HK-2 (cell line): ENCODE results near the gene LGALS12.
A peak's percentile ranks its signal among the peaks of the same experiment; 100 is the strongest.
"Not testable (repeated sequence)": the region's sequence is repeated elsewhere in the genome, so short reads cannot be mapped to it uniquely, and the experiment has no call there.

Experiments used
- DNase-seq: peaks from one replicate; pipeline ENCODE4 v3.0.0-alpha.2; 2018; ENCODE audit not compliant: unreplicated experiment

LGALS12 gene

DNA sequence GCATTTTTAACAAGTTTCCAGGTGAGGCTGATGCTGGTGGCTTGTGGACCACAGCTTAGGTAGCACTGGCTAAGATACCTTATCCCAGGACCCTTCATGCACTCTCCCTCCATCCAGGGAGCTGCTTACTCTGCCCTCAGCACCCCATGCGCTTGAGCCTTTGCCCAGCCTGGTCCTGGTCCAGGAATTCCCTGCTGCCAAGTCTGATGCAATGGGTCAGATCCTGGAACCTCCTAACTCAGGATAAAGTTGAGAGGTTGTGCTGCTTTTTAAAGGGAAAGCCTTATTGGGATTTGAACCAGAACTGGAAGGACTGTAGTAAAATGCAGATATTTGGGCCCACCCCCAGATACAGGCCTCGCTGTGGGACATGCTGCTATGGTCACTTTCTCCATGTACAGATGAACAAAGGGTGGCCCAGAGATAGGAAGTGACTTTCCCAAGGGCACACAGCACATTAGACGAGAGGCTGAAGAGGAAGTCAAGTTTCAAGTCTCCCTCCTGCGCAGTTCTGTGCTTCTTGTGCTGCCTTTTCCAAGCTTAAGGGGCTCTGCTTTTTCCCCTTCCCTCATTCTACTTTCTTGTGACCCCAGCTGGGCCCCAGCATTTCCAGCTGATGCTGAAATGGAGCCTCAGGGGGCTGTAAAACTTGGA lies 824 bp upstream of the LGALS12 start:
- DNase-seq: no peak

DNA sequence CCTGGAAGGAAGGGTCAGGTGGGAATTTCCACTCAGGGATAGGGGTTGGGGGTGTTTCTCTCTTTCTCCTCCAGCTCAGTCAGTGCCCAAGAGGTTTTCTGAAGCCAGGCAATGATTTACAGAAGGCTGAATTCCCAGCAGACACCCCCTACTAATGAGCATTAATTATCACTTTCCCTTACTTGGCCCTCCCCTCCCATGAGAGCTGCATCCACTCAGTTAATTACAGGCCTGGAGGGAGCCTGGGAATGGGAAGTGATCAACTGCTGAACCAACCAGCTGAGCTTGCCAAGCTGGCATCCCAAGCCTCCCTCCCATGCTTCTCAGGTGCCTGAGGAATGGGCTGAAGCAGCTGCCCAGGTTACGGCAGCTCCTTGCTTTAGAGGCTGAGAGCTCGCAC lies 992 bp downstream of the LGALS12 start:
- DNase-seq: no peak

DNA sequence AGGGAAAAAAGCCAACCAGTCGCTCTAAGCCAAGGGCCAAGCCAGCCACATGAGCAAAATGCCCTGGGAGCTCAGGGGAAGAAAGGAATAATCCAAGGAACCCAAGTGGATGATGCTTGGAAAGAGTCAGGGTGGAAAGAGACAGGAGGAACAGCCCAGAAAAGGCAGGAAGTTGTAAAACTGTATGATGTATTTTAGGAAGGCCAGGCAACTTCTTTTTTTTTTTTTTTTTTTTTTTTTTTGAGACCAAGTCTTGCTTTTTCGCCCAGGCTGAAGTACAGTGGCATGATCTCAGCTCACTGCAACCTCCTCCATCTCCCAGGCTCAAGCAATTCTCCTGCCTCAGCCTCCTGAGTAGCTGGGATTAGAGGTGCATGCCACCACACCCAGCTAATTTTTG lies 1.6 kb downstream of the LGALS12 start:
- no peak for DNase-seq

- DNase-seq: peak; percentile 16
Observed at GRCh38 chr11:63508009-63508408, 2.1 kb downstream of the LGALS12 start.

- no peak for DNase-seq
Observed at GRCh38 chr11:63508745-63509144, 2.9 kb downstream of the LGALS12 start.

GRCh38 chr11:63510360-63511047 lies 4.6 kb downstream of the LGALS12 start:
- DNase-seq: no peak

GRCh38 chr11:63511048-63511748 lies 5.3 kb downstream of the LGALS12 start:
- no peak for DNase-seq

DNA sequence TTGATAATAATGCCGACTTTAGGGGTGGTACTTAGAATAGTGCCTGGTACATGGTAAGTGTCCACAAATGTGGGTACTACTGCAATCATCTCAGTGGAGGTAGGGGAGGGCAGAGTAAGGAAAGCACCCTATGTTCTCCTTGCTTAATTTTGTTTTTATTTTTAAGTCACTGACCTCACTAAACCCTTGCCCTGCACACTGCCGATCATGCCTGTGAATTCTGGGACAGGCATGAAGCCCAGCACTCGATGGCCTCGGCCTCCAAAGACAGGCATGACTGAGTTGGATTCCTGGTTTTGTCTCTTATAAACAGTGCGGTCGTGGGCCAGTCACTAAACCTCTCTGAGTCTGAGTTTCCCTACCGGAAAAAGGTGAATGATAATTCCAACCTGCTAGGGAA lies 6.9 kb downstream of the LGALS12 start:
- no peak for DNase-seq

DNA sequence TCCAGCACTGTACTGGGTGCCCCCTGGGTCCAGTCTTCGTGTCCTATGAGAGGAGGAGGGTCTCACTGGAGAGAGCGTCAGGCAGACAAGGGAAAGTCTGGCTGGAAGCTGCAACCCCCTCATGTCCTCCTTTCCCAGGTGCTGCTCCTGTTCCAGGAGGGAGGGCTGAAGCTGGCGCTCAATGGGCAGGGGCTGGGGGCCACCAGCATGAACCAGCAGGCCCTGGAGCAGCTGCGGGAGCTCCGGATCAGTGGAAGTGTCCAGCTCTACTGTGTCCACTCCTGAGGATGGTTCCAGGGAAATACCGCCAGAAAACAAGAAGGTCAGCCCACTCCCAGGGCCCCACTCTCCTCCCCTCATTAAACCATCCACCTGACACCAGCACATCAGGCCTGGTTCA lies 10.2 kb downstream of the LGALS12 start:
- DNase-seq: no peak

GRCh38 chr11:63517156-63517555 lies 11.3 kb downstream of the LGALS12 start:
- no peak for DNase-seq

- no peak for DNase-seq
Observed at GRCh38 chr11:63518548-63518947, 12.7 kb downstream of the LGALS12 start.

DNA sequence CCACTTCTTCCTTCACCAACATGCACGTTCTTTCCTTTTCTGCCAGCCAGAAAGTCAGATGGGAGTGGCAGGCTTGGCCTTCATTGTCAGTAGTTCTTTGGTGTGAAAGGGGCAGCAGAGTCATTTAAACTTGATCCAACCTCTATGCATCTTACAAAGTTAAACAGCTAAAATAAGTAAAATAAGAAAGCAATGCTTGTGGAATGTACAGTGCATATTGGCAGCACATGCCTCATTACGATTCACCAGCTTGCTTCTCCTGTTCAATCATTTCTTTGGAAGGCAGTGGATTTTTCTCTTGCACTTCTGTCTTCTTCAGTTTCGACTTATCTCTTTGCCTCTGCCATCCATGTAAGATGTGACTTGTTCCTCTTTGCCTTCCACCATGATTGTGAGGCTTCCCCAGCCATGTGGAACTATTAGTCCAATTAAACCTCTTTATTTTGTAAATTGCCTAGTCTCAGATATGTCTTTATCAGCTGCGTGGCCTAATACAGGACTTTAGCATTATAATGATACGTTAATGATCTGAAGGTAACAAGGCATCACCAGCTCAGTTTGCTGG lies 14.8 kb downstream of the LGALS12 start:
- DNase-seq: no peak

DNA sequence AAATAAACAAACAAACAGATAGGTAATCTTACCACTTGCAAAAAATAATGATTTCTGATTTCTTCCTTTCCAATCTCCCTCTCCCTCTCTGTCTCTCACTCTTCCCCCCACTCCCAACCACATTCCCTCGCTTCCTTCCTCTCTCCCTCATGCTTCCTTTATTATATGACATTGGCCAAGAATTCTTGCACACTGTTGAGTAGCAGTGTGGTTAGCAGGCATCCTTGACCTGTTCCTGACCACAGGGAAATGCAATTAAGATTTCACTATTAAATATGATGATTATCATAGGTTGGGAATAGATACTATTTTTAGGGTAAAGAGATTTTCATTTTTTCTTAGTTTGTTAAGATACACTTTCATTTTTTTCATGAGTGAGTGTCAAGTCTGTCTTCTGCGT lies 16.0 kb downstream of the LGALS12 start:
- no peak for DNase-seq

GRCh38 chr11:63523151-63523550 lies 17.3 kb downstream of the LGALS12 start:
- no peak for DNase-seq

GRCh38 chr11:63527667-63528066 lies 21.8 kb downstream of the LGALS12 start:
- no peak for DNase-seq

DNA sequence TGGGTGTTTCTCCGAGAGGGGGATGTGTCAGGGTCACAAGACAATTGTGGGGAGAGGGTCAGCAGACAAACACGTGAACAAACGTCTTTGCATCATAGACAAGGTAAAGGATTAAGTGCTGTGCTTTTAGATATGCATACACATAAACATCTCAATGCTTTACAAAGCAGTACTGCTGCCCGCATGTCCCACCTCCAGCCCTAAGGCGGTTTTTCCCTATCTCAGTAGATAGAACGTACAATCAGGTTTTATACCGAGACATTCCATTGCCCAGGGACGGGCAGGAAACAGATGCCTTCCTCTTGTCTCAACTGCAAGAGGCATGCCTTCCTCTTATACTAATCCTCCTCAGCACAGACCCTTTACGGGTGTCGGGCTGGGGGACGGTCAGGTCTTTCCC lies 22.3 kb downstream of the LGALS12 start:
- not testable (repeated sequence) for DNase-seq

DNA sequence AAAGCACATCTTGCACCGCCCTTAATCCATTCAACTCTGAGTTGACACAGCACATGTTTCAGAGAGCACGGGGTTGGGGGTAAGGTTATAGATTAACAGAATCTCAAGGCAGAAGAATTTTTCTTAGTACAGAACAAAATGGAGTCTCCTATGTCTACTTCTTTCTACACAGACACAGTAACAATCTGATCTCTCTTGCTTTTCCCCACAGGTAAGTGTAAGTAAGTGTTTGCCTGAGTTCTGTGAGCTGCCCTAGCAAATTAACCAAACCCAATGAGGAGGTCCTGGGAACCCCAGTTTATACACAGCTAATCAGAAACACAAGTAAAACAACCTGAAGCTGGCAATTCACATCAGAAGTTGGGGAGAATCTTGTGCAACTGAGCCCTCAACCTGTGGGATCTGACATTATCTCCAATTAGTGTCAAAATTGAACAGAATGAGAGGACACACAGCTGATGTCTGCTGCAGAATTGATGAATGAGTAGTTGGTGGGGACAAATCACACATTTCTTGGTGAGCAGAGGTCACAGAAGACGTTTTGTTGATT lies 22.9 kb downstream of the LGALS12 start:
- DNase-seq: not testable (repeated sequence)

GRCh38 chr11:63529373-63529772 lies 23.5 kb downstream of the LGALS12 start:
- DNase-seq: not testable (repeated sequence)

- no peak for DNase-seq
Observed at GRCh38 chr11:63530021-63530420, 24.1 kb downstream of the LGALS12 start.

DNA sequence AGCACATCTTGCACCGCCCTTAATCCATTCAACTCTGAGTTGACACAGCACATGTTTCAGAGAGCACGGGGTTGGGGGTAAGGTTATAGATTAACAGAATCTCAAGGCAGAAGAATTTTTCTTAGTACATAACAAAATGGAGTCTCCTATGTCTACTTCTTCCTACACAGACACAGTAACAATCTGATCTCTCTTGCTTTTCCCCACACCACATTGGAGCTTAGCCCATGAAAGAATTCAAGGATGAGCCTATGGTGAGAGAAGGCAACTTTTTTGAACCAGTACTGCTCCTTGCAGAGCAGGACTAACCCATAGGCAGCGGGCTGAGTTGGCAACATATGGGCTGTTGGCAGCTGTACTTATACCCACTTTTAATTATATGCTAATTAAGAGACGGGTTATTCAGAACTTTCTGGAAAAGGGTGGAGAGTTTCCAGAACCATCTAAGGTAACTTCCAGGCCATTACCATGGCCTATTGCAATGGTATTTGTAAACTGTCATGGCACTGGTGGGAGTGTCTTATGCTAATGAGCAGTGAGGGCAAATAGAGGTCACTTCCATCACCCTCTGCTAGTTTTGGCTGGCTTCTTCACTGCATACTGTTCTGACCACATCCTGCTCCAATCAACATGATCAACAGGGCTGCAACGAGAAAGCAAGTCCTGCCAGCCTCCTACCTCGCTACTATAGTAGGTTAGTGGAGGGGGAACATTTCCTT lies 25.3 kb downstream of the LGALS12 start:
- DNase-seq: peak; percentile 54

DNA sequence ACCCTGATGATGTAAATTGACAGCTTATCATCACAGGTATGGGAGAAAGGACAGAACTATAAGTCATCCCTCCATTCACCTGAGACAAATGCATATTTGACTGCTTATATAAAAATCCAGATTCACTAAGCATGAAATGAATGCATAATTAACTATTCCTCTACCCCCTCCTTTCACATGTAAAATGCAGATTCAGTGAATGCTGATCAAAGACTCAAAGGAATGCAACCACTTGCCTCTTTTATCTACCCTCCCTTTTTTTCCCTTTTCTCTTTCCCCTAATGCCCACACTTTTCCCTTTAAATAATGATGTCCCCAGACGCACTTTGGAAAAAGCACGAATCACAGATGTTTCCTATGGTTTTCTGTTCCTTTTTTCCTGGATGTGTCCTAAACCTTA lies 26.2 kb downstream of the LGALS12 start:
- DNase-seq: no peak
